Measurements from ENCODE around the gene SC5D. TPM values are rescaled to one million over a fixed set of nuclear protein-coding genes. Genes with fewer than 3 reads are reported as not detected.
A peak's percentile ranks its signal among the peaks of the same experiment; 100 is the strongest.

The SC5D gene
- total RNA-seq, 1 donor from 2014 or later: 57.7 TPM

DNA sequence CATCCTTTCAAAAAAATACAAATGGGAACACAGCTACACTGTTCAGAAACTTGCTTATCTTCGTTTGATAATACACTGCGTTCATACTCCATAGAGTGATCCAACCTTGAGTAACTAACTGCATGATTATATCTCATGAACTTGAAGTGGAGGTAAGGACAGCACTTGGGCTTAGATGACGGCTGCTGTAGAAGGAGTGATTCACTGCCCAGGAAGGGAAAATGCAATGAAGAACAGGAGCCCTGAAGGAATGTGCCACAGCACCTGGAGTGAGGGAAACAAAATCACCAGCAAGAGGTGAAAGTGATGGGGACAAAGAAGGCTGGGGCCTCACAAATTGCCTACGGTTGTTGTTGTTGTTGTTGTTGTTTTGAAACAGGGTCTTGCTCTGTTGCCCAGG, 44.1 kb upstream of the SC5D start:
- H3K36me3 Mint-ChIP-seq (ENCODE audit: unreplicated experiment): no peaks in the 10 kb centered on the region
- no peak overlapping the region for H3K27ac Mint-ChIP-seq (ENCODE audit: unreplicated experiment)
- TF ChIP-seq, protein P1, sequence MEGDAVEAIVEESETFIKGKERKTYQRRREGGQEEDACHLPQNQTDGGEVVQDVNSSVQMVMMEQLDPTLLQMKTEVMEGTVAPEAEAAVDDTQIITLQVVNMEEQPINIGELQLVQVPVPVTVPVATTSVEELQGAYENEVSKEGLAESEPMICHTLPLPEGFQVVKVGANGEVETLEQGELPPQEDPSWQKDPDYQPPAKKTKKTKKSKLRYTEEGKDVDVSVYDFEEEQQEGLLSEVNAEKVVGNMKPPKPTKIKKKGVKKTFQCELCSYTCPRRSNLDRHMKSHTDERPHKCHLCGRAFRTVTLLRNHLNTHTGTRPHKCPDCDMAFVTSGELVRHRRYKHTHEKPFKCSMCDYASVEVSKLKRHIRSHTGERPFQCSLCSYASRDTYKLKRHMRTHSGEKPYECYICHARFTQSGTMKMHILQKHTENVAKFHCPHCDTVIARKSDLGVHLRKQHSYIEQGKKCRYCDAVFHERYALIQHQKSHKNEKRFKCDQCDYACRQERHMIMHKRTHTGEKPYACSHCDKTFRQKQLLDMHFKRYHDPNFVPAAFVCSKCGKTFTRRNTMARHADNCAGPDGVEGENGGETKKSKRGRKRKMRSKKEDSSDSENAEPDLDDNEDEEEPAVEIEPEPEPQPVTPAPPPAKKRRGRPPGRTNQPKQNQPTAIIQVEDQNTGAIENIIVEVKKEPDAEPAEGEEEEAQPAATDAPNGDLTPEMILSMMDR (IDR thresholded peaks at IDR 0.05; ENCODE audit: partially characterized antibody, unreplicated experiment): no peak
- no peak for DNase-seq
- no peaks in the 10 kb centered on the region for H3K27me3 Mint-ChIP-seq (ENCODE audit: unreplicated experiment)
- peak overlapping the region; percentile 18 for H3K4me3 Mint-ChIP-seq (ENCODE audit: unreplicated experiment)
- H3K4me1 Mint-ChIP-seq (ENCODE audit: low read depth, unreplicated experiment): no peaks in the 10 kb centered on the region
- H3K9me3 Mint-ChIP-seq (ENCODE audit: unreplicated experiment): no peaks in the 10 kb centered on the region

DNA sequence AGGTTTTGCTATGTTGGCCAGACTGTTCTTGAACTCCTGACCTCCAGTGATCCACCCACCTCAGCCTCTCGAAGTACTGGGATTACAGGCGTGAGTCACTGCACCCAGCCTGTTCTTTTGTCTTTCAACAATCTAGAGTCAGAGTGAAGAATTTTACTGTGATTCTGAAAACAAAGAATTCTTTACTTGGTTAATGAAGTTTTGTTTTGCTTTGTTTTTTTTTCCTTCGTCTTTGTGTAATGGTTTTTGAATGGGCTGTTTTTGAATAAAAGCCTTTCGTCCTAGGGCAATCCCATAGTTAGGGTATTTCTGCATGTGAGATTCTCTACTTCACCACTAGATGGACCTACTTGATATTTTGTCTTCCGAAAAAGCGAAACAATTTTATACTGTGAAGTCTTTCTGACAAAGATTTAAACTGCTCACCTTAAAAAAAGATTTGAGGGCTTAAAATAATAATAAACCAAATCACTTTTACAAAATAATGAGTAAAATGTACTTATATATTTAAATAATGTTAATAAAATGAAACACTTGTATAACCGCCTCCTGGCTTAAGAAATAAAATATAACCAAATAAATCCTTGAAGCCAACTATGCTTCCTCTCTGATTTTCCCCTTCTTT, 43.4 kb upstream of the SC5D start:
- Mint-ChIP-seq H3K4me1 (ENCODE audit: low read depth, unreplicated experiment) (no peaks in the 10 kb centered on the region), H3K4me3 (ENCODE audit: unreplicated experiment) (no peak overlapping the region), H3K27ac (ENCODE audit: unreplicated experiment) (no peak overlapping the region), H3K9me3 (ENCODE audit: unreplicated experiment) (no peaks in the 10 kb centered on the region), H3K27me3 (ENCODE audit: unreplicated experiment) (no peaks in the 10 kb centered on the region), H3K36me3 (ENCODE audit: unreplicated experiment) (peaks cover 3% of the 10 kb centered on the region)
- TF ChIP-seq, protein P1 (IDR thresholded peaks at IDR 0.05; ENCODE audit: partially characterized antibody, unreplicated experiment): peak; percentile 87
- DNase-seq: no peak

DNA sequence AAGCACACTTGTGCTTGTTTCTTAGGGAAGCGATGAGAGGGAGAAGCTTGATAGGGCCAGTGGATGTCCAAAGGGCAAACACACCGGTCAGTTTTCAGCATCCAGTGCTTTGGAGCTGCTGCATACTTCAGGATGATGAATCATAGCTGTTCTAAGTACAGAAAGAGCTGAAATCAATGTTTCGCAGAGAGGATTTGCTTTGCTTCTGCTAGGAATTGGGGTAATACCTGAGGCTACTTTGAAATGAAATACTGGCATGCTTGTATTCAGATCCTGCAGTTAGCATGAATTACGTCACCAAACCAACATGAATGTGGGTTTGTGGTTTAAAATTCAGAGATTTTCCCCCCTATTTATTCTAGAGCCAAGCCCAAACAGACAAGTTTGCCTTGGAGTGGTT, 41.7 kb upstream of the SC5D start:
- Mint-ChIP-seq H3K4me1 (ENCODE audit: low read depth, unreplicated experiment) (no peaks in the 10 kb centered on the region), H3K9me3 (ENCODE audit: unreplicated experiment) (no peaks in the 10 kb centered on the region), H3K36me3 (ENCODE audit: unreplicated experiment) (peaks cover 8% of the 10 kb centered on the region), H3K27ac (ENCODE audit: unreplicated experiment) (no peak overlapping the region), H3K27me3 (ENCODE audit: unreplicated experiment) (no peaks in the 10 kb centered on the region), H3K4me3 (ENCODE audit: unreplicated experiment) (no peak overlapping the region)
- TF ChIP-seq, protein P1 (IDR thresholded peaks at IDR 0.05; ENCODE audit: partially characterized antibody, unreplicated experiment): no peak
- no peak for DNase-seq

DNA sequence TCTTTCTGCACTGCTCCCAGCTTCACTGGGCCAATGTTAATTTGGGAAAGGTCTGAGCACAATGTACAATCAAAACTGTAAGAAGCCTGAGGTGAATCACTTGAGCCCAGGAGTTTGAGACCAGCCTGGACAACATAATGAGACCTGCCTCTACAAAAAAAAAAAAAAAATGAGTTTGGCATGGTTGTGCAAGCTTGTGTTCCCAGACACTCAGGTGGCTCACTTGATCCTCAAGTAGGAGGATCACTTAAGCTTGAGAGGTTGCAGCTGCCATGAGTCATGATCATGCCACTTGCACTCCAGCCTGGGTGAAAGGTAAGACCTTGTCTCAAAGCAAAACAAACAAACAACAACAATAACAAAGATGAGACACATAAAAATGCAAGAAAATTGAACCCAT, 38.6 kb upstream of the SC5D start:
- no peak for DNase-seq
- Mint-ChIP-seq H3K27me3 (ENCODE audit: unreplicated experiment) (no peaks in the 10 kb centered on the region), H3K4me1 (ENCODE audit: low read depth, unreplicated experiment) (no peaks in the 10 kb centered on the region), H3K4me3 (ENCODE audit: unreplicated experiment) (no peak overlapping the region), H3K27ac (ENCODE audit: unreplicated experiment) (no peak overlapping the region), H3K36me3 (ENCODE audit: unreplicated experiment) (peaks cover 8% of the 10 kb centered on the region), H3K9me3 (ENCODE audit: unreplicated experiment) (no peaks in the 10 kb centered on the region)
- TF ChIP-seq, protein P1 (IDR thresholded peaks at IDR 0.05; ENCODE audit: partially characterized antibody, unreplicated experiment): no peak

DNA sequence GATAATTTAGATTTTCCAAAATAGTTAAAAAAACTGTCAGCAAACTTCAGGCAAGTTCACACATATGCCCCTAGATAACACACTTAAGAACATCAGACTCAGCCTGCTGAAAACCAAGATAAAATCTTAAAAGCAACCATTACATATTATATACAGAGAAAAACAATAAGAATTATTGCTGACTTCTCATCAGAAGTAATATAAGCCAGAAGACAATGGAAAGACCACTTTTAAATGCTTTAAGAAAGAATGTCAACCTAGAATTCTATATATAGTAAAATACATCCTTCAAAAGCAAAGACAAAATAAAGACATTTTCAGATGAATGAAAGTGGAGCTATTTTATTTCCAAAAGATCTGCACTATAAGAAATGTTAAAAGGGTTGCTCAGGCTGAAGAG, 37.8 kb upstream of the SC5D start:
- no peak for DNase-seq
- Mint-ChIP-seq H3K27ac (ENCODE audit: unreplicated experiment) (no peak overlapping the region), H3K36me3 (ENCODE audit: unreplicated experiment) (peaks cover 8% of the 10 kb centered on the region), H3K9me3 (ENCODE audit: unreplicated experiment) (no peaks in the 10 kb centered on the region), H3K27me3 (ENCODE audit: unreplicated experiment) (no peaks in the 10 kb centered on the region), H3K4me1 (ENCODE audit: low read depth, unreplicated experiment) (no peaks in the 10 kb centered on the region), H3K4me3 (ENCODE audit: unreplicated experiment) (no peak overlapping the region)
- TF ChIP-seq, protein P1 (IDR thresholded peaks at IDR 0.05; ENCODE audit: partially characterized antibody, unreplicated experiment): no peak

Data from glutamatergic neuron (in vitro differentiated cells).